ENCODE data around the gene CEP41.
"Not testable (repeated sequence)": the region's sequence is repeated elsewhere in the genome, so short reads cannot be mapped to it uniquely, and the experiment has no call there.

The CEP41 gene

DNA sequence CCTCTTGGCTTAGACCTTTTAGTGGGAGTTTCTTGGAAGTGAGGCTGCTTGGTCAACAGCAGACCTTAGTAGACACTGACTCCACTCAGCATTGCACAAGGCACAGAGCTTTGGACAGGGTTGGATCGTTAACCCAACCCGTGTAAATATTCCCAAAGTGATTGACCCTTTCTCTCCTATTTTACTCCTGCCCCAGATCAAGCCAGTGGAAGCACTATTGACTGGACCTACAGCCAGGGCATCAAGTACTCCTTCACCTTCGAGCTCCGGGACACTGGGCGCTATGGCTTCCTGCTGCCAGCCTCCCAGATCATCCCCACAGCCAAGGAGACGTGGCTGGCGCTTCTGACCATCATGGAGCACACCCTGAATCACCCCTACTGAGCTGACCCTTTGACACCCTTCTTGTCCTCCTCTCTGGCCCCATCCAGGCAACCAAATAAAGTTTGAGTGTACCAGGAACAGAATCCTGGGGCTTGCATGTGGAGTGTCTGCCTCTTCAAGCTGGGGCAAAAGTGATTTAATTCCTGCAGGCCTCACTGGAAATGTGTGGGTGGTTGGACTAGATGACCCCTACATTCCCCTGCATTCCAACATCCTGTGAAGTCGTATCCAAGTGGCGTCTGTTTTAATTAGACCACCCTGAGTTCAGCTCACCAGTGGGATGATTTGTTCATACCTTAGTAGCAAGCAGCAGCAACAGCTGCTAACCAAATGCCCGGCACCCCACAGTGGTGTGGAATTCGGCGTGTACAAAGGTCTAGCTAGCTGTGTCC, 53.0 kb downstream of the CEP41 start:
- DNase-seq (ENCODE audit: low read depth in 2 of 2): no peak

DNA sequence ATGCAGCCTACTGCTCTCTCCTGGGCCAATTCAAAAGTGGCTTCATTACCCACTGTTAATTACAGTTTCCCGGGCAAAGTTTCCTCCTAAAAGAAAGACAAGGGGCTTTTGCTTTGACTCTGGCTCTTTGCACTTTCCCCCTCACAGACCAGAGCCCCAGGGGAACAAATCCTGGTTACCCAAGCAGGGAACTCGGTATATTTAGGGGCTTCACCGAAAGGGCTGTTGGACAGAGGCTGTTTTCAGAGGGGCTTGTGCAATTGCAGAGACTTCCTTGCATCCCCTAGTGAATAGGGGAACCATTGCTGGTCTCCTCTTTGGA, 53.5 kb downstream of the CEP41 start:
- DNase-seq (ENCODE audit: low read depth in 2 of 2): no peak

DNA sequence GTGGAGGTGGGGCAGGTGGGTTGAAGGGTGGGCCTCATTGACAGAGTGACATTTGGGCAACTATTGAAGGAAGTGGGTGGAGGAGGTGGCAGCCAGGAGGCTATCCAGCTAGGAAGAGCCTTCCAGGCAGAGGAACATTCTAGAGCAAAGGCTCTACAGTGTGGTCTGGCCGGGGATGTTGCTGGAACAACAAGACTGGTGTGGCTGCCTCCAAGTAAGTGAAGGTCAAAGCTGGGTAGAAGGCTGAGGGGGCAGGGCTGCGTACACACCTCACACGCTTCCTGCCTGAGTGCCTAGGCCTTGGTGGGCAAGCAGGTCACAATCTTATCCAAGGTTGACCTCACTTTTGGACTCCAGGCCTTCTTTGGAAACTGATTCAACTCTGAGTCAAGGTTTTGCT, 53.9 kb downstream of the CEP41 start:
- DNase-seq (ENCODE audit: low read depth in 2 of 2): no peak

DNA sequence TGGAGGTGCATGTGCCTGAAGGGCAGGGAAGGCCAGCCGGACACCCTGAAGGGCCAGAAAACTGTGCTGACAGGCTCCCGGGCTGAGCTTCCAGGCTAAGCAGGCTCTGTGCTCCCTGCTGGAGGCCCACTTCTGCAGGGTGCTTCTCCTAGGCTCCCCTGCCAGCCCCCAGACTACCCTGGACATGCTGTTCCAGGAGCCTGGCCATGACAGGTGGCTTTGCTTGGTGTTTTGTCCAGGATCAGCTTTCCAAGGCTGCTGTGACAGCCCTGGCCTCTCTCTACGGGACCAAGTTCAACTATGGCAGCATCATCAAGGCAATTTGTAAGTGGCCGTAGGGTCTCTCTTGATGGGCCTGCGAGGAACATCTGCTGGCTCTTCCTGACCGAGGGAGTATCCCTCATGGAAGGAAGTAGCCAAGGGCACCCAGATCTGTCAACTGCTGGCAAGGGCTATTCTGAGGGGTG, 55.2 kb downstream of the CEP41 start:
- DNase-seq (ENCODE audit: low read depth in 2 of 2): no peak

DNA sequence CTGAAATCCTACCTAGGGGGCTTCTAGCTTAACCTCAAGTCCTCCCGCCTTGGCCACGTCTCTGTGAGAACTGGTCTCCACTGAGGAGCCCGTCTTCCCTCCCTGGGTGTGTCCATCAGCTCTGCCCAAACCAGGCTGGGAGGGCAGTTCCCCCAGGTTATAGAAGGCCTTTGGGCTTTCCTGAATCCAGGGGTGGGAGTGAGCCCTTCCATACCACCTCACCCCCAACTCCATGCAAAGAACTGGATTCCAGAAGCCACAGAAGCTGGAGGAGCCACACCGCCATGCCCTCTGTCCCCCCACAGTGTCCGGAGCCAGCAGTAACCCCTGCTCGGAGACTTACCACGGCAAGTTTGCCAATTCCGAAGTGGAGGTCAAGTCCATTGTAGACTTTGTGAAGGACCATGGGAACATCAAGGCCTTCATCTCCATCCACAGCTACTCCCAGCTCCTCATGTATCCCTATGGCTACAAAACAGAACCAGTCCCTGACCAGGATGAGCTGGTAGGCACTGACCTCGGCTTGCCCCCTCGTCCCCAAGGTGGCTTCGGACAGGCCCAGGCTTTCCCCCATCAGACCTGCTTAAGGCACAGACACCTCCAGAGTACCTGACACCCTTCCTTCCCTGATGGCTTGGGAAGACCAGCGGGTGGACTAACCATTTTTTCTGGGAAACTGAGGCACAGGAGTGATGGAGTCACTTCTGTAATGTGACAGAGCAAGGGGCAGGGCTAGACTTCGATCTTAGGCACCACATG, 55.8 kb downstream of the CEP41 start:
- no peak for DNase-seq (ENCODE audit: low read depth in 2 of 2)

DNA sequence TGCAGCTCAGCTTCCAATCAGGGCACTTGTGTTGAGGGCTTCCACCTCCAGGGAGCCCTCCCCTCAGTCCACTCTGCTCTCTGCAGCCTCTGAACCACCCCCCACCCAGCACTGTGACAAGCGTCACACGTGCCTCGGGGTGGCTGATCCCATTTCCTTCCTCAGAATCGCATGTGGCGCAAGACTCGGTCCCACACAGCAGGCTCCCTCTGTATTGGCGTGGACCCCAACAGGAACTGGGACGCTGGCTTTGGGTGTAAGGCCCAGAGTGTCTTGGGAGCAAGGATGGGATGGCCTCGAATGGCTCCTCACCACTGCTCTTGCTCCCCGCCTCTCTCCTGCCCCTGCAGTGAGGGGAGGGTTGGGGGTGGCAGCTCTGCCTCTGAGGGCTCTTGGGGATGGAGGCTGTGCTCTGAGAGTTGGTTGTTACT, 56.4 kb downstream of the CEP41 start:
- no peak for DNase-seq (ENCODE audit: low read depth in 2 of 2)

DNA sequence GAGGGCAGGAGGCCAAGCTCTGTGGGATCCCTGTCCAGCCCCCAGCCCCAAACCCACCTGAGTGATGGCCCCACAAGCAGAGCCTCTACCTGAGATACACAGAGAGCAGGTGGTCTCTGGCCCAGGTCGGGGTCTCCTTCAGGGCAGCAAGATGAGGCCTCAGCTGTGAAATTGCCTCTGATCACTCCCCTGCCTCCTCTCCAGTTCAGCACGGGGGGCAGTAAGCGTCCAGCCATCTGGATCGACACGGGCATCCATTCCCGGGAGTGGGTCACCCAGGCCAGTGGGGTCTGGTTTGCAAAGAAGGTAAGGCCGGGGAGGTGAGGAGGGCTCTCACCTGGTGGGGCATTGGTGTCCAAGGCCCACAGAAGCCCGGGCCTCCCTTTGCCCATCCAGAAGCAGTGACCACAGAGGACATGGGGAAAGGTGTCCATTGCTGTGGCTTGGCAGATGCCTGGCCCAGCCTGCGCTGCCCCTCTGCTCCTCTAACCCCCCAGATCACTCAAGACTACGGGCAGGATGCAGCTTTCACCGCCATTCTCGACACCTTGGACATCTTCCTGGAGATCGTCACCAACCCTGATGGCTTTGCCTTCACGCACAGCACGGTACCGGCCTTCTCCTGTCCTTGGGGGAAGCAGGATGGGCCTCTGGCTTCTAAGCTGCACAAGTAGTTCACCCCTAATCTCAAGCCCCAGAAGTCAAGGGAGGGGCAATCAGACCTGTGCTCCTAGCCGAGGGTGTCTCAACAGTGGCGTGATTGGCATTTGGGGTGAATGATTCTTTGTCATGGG, 57.4 kb downstream of the CEP41 start:
- DNase-seq (ENCODE audit: low read depth in 2 of 2): no peak

- no peak for DNase-seq (ENCODE audit: low read depth in 2 of 2)
These were observed 59.1 kb downstream of the CEP41 start for GRCh38 chr7:130381468-130382312.

- DNase-seq (ENCODE audit: low read depth in 2 of 2): no peak
These were observed 59.9 kb downstream of the CEP41 start for GRCh38 chr7:130380861-130381455.

- DNase-seq (ENCODE audit: low read depth in 2 of 2): no peak
These were observed 60.6 kb downstream of the CEP41 start, which contains the start of gene CPA1 for GRCh38 chr7:130379921-130380860. Gene CPA1 (plus strand): TSS chr7:130380494. CDS start chr7:130380521, 27 bp downstream.

DNA sequence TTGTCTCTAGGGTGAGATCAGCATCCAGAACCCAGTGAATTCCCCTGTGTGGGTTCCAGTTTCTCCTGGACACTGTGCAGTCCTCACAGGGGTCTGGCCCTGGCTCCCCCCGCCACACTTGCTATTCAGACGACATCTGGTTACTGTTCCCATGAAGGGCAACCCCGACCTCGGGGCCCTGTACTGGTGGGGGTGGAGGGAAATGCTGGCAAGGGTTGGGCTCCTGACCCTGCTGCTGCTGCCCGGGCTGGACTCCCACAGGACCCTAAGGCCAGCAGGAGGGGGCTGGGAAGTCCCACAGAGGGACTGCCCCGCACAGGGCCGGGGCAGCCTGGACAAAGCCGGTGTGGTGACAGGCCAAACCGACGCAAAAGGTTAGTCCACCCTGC, 61.3 kb downstream of the CEP41 start:
- DNase-seq (ENCODE audit: low read depth in 2 of 2): no peak

DNA sequence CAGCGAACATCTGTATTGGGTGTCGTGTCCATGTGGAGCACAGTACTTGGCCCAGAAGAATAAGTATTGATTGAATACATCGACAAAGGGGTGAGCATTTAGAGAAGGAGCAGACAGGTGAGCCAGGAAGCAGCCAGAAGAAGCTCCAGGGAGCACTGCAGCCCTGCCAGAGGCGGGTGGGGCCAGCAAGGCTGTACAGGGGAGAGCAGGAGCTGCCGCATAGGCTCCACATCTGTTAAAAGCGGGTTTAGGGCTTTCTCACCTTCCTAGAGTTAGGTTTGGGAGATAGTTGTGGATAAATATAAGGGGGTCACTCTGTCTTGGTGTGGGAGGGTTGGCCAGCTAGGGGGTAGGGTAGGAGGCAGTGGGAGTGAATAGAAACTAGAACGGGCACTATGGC, 61.8 kb downstream of the CEP41 start:
- no peak for DNase-seq (ENCODE audit: low read depth in 2 of 2)

GRCh38 chr7:130377178-130377577, 63.6 kb downstream of the CEP41 start:
- DNase-seq (ENCODE audit: low read depth in 2 of 2): no peak

DNA sequence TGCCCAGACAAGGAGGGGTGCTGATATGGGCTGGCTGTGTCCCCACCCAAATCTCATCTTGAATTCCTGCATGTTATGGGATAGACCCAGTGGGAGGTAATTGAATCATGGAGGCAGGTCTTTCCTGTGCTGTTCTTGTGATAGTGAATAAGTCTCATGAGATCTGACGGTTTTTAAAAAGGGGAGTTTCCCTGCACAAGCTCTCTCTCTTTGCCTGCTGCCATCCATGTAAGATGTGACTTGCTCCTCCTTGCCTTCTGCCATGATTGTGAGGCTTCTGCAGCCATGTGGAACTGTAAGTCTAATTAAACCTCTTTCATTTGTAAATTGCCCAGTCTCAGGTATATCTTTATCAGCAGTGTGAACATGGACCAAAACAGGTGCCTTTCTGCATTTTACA, 64.4 kb downstream of the CEP41 start:
- not testable (repeated sequence) for DNase-seq (ENCODE audit: low read depth in 2 of 2)

DNA sequence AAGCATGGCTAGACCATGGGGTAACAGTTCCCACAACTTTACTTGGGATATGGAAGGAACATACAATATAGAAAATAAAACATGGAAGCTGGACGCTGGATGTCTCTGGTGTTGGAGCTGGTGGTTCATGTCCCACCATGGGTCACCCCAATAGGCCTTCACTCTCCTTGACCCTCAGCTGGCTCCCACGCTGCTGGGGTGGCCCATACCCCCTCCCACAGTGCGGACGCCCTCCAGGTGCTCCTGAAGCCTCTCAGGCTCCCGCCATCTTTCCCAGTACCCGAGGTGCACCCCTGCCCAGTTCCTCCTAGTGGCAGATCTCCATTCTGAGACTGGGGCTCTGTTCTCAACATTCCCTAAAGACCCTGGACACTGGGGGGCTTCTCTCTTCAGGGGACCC, 66.3 kb downstream of the CEP41 start:
- no peak for DNase-seq (ENCODE audit: low read depth in 2 of 2)

GRCh38 chr7:130372402-130373165, 68.2 kb downstream of the CEP41 start:
- DNase-seq (ENCODE audit: low read depth in 2 of 2): no peak

GRCh38 chr7:130371046-130371445, 69.8 kb downstream of the CEP41 start:
- DNase-seq (ENCODE audit: low read depth in 2 of 2): no peak

GRCh38 chr7:130369831-130370550, 70.8 kb downstream of the CEP41 start:
- no peak for DNase-seq (ENCODE audit: low read depth in 2 of 2)

Measured in stimulated activated CD8-positive, alpha-beta memory T cell treated with anti-CD3 and anti-CD28 coated beads, Interleukin-7, amount 100 ng/mL, for 1 hour (primary cell).